ENCODE data around the gene CCDC184.
"Not testable (repeated sequence)": the region's sequence is repeated elsewhere in the genome, so short reads cannot be mapped to it uniquely, and the experiment has no call there.

The CCDC184 gene

DNA sequence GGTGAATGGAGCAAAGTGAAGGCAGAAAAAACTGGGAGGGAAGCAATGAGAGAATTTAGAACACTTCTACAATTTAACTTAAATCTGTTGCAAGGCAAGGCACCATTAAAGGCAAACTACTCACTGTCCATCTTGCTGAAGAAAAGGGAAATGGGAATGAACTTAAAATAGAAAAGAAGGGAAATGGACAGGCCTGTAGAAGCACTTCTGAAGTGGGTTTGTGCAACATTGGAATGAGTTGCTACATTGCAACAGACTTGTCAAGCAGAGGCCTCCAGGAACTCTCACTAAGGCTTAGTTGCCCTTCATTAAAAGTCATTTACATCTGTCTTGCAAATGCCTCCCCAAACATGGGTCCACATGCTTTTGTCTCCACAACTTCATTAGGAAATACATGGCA lies 33.3 kb downstream of the CCDC184 start:
- H3K27me3 ChIP-seq (ENCODE audit: low read depth, low read length), result no peaks in the 10 kb centered on the region
- H3K4me2 ChIP-seq (ENCODE audit: low read length), result no peak overlapping the region
- H3K4me1 ChIP-seq (ENCODE audit: low read length), result 0 out of 2 replicates have a peak, but pooled peaks cover 3% of the 10 kb centered on the region
- H4K20me1 ChIP-seq (ENCODE audit: insufficient read depth, low read length), result no peaks in the 10 kb centered on the region
- no peak overlapping the region for H3K4me3 ChIP-seq (ENCODE audit: low read length)
- H3K9ac ChIP-seq (ENCODE audit: low read length), result no peak overlapping the region
- no peaks in the 10 kb centered on the region for H3K9me3 ChIP-seq (ENCODE audit: insufficient read depth, low read length)
- TF ChIP-seq, protein P1, sequence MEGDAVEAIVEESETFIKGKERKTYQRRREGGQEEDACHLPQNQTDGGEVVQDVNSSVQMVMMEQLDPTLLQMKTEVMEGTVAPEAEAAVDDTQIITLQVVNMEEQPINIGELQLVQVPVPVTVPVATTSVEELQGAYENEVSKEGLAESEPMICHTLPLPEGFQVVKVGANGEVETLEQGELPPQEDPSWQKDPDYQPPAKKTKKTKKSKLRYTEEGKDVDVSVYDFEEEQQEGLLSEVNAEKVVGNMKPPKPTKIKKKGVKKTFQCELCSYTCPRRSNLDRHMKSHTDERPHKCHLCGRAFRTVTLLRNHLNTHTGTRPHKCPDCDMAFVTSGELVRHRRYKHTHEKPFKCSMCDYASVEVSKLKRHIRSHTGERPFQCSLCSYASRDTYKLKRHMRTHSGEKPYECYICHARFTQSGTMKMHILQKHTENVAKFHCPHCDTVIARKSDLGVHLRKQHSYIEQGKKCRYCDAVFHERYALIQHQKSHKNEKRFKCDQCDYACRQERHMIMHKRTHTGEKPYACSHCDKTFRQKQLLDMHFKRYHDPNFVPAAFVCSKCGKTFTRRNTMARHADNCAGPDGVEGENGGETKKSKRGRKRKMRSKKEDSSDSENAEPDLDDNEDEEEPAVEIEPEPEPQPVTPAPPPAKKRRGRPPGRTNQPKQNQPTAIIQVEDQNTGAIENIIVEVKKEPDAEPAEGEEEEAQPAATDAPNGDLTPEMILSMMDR (IDR thresholded peaks at IDR 0.05; ENCODE audit: low read depth, low read length), result no peak
- no peak for TF ChIP-seq EZH2phosphoT487 (IDR thresholded peaks at IDR 0.05; ENCODE audit: low read depth)
- no peak overlapping the region for H2AFZ ChIP-seq (ENCODE audit: low read depth, low read length)
- no peak overlapping the region for H3K27ac ChIP-seq (ENCODE audit: low read length)
- H3K79me2 ChIP-seq (ENCODE audit: low read length), result no peaks in the 10 kb centered on the region
- H3K36me3 ChIP-seq (replicated peaks; ENCODE audit: low read depth, low read length), result no peaks in the 10 kb centered on the region

DNA sequence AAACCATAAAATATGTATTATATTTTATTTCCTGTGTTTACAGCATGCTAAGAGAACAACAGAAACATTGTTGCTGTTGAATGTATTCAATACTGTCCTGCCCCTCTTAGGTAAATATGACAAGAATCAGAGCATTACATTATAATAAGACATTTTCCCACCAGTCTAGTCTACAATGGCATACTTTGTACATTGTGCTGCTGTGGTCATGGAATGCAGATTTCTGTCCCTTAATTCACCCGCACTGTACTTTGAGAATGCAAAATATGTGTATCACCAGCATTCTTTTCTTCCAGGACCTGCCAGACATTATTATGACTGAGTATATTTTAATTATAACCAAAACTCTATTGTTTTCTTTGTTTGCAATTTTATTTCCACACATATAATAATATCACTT lies 36.2 kb downstream of the CCDC184 start:
- Histone ChIP-seq H3K36me3 (replicated peaks; ENCODE audit: low read depth, low read length) (no peaks in the 10 kb centered on the region), H3K9me3 (ENCODE audit: insufficient read depth, low read length) (no peaks in the 10 kb centered on the region), H3K79me2 (ENCODE audit: low read length) (no peaks in the 10 kb centered on the region), H4K20me1 (ENCODE audit: insufficient read depth, low read length) (no peaks in the 10 kb centered on the region), H3K4me3 (ENCODE audit: low read length) (no peak overlapping the region), H3K27ac (ENCODE audit: low read length) (no peak overlapping the region), H3K27me3 (ENCODE audit: low read depth, low read length) (no peaks in the 10 kb centered on the region), H2AFZ (ENCODE audit: low read depth, low read length) (no peak overlapping the region), H3K4me1 (ENCODE audit: low read length) (no peaks in the 10 kb centered on the region), H3K9ac (ENCODE audit: low read length) (no peak overlapping the region), H3K4me2 (ENCODE audit: low read length) (no peak overlapping the region)
- no peak for TF ChIP-seq EZH2phosphoT487 (IDR thresholded peaks at IDR 0.05; ENCODE audit: low read depth)
- TF ChIP-seq, protein P1 (IDR thresholded peaks at IDR 0.05; ENCODE audit: low read depth, low read length), result no peak

DNA sequence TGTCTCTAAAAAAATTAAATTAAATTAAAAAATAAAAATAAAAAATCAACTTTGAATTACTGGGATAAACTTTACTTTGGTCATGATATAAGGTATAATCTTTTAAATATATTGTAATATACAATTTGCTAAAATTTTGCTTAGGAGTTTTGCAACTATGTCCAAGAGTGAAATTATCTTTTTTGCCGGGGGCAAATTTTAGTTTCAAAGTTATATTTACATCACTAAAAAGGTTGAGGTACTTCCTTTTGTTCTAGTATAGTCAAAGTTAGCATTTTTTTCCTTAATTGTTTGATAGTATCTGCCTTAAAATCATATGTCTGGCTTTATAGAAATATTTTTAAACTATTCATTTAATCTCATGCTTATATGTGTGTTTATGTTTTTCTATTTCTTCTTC lies 37.3 kb downstream of the CCDC184 start:
- H4K20me1 ChIP-seq (ENCODE audit: insufficient read depth, low read length), result no peaks in the 10 kb centered on the region

DNA sequence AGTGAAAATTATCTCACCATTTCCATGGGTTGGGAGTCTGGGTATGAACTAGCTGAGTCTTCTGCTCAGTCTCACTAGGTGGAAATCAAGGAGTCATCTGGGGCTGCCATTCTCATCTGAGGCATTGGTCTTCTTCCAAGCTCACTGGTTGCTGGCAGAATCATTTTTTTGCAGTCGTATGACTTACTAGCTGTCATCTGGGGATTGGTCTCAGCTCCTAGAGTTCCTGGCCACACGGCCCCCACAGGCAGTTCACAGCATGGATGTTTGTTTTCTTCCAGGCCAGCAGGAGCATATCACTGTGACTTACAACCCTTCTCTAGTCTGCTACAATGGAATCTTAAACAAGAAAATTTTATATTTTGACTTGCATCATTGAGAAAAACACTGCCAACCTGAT lies 38.2 kb downstream of the CCDC184 start:
- Histone ChIP-seq H3K9ac (ENCODE audit: low read length) (no peak overlapping the region), H3K9me3 (ENCODE audit: insufficient read depth, low read length) (0 out of 2 replicates have a peak, but pooled peaks cover 3% of the 10 kb centered on the region), H3K4me3 (ENCODE audit: low read length) (no peak overlapping the region), H3K27me3 (ENCODE audit: low read depth, low read length) (no peaks in the 10 kb centered on the region), H3K79me2 (ENCODE audit: low read length) (no peaks in the 10 kb centered on the region), H3K4me2 (ENCODE audit: low read length) (no peak overlapping the region), H2AFZ (ENCODE audit: low read depth, low read length) (no peak overlapping the region), H3K36me3 (replicated peaks; ENCODE audit: low read depth, low read length) (no peaks in the 10 kb centered on the region), H3K4me1 (ENCODE audit: low read length) (no peaks in the 10 kb centered on the region), H4K20me1 (ENCODE audit: insufficient read depth, low read length) (no peaks in the 10 kb centered on the region), H3K27ac (ENCODE audit: low read length) (no peak overlapping the region)
- TF ChIP-seq EZH2phosphoT487 (IDR thresholded peaks at IDR 0.05; ENCODE audit: low read depth), result no peak
- TF ChIP-seq, protein P1 (IDR thresholded peaks at IDR 0.05; ENCODE audit: low read depth, low read length), result no peak

More for the DNA sequence above, 37.3 kb downstream of the CCDC184 start:
- H3K27ac ChIP-seq (ENCODE audit: low read length), result no peak overlapping the region
- no peaks in the 10 kb centered on the region for H3K4me1 ChIP-seq (ENCODE audit: low read length)
- no peak overlapping the region for H2AFZ ChIP-seq (ENCODE audit: low read depth, low read length)
- no peaks in the 10 kb centered on the region for H3K36me3 ChIP-seq (replicated peaks; ENCODE audit: low read depth, low read length)
- TF ChIP-seq, protein P1 (IDR thresholded peaks at IDR 0.05; ENCODE audit: low read depth, low read length), result no peak
- no peak for TF ChIP-seq EZH2phosphoT487 (IDR thresholded peaks at IDR 0.05; ENCODE audit: low read depth)
- H3K4me2 ChIP-seq (ENCODE audit: low read length), result no peak overlapping the region
- no peak overlapping the region for H3K9ac ChIP-seq (ENCODE audit: low read length)
- no peaks in the 10 kb centered on the region for H3K79me2 ChIP-seq (ENCODE audit: low read length)
- no peaks in the 10 kb centered on the region for H3K27me3 ChIP-seq (ENCODE audit: low read depth, low read length)
- H3K4me3 ChIP-seq (ENCODE audit: low read length), result no peak overlapping the region
- no peaks in the 10 kb centered on the region for H3K9me3 ChIP-seq (ENCODE audit: insufficient read depth, low read length)

DNA sequence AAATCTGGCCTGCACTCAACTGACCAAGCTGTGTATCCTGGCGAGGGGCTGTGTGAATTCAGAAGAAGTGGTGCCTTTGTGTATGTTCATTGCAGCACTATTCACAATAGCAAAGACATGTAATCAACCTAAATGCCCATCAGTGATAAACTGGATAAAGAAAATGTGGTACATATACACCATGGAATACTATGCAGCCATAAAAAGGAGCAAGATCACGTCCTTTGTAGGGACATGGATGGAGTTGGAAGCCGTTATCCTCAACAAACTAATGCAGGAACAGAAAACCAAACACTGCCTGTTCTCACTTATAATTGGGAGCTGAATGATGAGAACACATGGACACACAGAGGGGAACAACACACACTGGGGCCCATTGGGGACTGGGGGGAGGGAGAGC lies 41.1 kb downstream of the CCDC184 start:
- H3K4me2 ChIP-seq (ENCODE audit: low read length); H2AFZ ChIP-seq (ENCODE audit: low read depth, low read length); H3K27me3 ChIP-seq (ENCODE audit: low read depth, low read length); H3K36me3 ChIP-seq (replicated peaks; ENCODE audit: low read depth, low read length); H3K9me3 ChIP-seq (ENCODE audit: insufficient read depth, low read length); H3K9ac ChIP-seq (ENCODE audit: low read length); H3K27ac ChIP-seq (ENCODE audit: low read length); H3K4me3 ChIP-seq (ENCODE audit: low read length); H3K4me1 ChIP-seq (ENCODE audit: low read length); H3K79me2 ChIP-seq (ENCODE audit: low read length); H4K20me1 ChIP-seq (ENCODE audit: insufficient read depth, low read length): not testable (repeated sequence)

DNA sequence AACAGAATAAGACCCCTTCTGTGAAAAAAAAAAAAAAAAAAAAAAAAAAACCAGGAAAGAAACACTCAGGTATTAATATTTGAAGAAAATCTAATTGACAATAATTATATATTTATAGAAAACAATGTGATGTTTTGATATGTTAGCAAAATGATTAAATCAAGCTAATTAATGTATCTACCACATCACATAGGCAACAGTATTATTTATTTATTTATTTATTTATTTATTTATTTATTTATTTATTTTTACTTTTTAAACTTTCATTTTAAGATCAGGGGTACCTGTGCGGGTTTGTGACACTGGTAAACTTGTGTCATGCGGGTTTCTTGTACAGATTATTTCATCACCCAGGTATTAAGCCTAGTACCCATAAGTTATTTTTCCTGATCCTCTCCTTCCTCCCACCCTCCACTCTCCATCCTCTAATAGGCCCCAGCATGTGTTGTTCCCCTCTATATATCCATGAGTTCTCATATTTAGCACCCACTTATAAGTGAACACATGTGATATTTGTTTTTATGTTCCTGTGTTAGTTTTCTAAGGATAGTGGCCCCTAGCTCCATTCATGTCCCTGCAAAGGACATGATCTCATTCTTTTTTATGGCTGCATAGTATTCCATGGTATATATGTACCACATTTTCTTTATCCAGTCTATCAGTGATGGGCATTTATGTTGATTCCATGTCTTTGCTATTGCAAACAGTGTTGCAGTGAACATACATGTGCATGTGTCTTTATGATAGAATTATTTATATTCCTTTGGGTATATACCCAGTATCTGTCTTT lies 47.9 kb downstream of the CCDC184 start:
- H3K9ac ChIP-seq (ENCODE audit: low read length), result not testable (repeated sequence)

More for the DNA sequence above, 47.9 kb downstream of the CCDC184 start:
- H3K79me2 ChIP-seq (ENCODE audit: low read length); H4K20me1 ChIP-seq (ENCODE audit: insufficient read depth, low read length); H3K9me3 ChIP-seq (ENCODE audit: insufficient read depth, low read length); H3K36me3 ChIP-seq (replicated peaks; ENCODE audit: low read depth, low read length); H2AFZ ChIP-seq (ENCODE audit: low read depth, low read length); H3K27me3 ChIP-seq (ENCODE audit: low read depth, low read length); H3K27ac ChIP-seq (ENCODE audit: low read length); H3K4me2 ChIP-seq (ENCODE audit: low read length); H3K4me3 ChIP-seq (ENCODE audit: low read length); H3K4me1 ChIP-seq (ENCODE audit: low read length): not testable (repeated sequence)
